ENCODE results near the gene LSMEM2.
A peak's percentile ranks its signal among the peaks of the same experiment; 100 is the strongest.
"Not testable (repeated sequence)": the region's sequence is repeated elsewhere in the genome, so short reads cannot be mapped to it uniquely, and the experiment has no call there.

LSMEM2 gene

GRCh38 chr3:50284121-50284520, 5.2 kb downstream of the LSMEM2 start:
- DNase-seq: not testable (repeated sequence)

- no peak for DNase-seq
These were observed 7.7 kb downstream of the LSMEM2 start for GRCh38 chr3:50286322-50287227.

- DNase-seq: no peak
These were observed 8.4 kb downstream of the LSMEM2 start for GRCh38 chr3:50287262-50287661.

- no peak for DNase-seq
These were observed 9.6 kb downstream of the LSMEM2 start for GRCh38 chr3:50288387-50289007.

GRCh38 chr3:50289130-50289529, 10.2 kb downstream of the LSMEM2 start:
- DNase-seq: no peak

GRCh38 chr3:50290161-50290641, 11.3 kb downstream of the LSMEM2 start:
- DNase-seq: no peak

GRCh38 chr3:50292159-50293078, 13.5 kb downstream of the LSMEM2 start, which contains the start of gene IFRD2:
Gene IFRD2, minus strand, starts transcription at chr3:50292429. Its CDS starts 155 bp downstream, at chr3:50292274.
- peak; percentile 93 for DNase-seq

GRCh38 chr3:50293079-50293801, 14.4 kb downstream of the LSMEM2 start:
- no peak for DNase-seq

GRCh38 chr3:50294089-50294488, 15.2 kb downstream of the LSMEM2 start:
- DNase-seq: no peak

GRCh38 chr3:50294492-50295403, 15.9 kb downstream of the LSMEM2 start:
- no peak for DNase-seq

- no peak for DNase-seq
These were observed 16.9 kb downstream of the LSMEM2 start for GRCh38 chr3:50295553-50296431.

GRCh38 chr3:50296721-50297383, 18.0 kb downstream of the LSMEM2 start:
- no peak for DNase-seq

GRCh38 chr3:50297384-50297775, 18.5 kb downstream of the LSMEM2 start:
- DNase-seq: no peak

- DNase-seq: no peak
These were observed 19.2 kb downstream of the LSMEM2 start for GRCh38 chr3:50297896-50298725.

- DNase-seq: peak; percentile 99
These were observed 20.1 kb downstream of the LSMEM2 start, which contains the start of the genes HYAL3 and NAA80 for GRCh38 chr3:50298836-50299637. Gene HYAL3, minus strand, starts transcription at chr3:50299405. Its CDS starts 3,803 bp downstream, at chr3:50295602. Gene NAA80, minus strand, starts transcription at chr3:50299405. Its CDS starts 1,942 bp downstream, at chr3:50297463.

GRCh38 chr3:50299638-50299928, 20.7 kb downstream of the LSMEM2 start:
- DNase-seq: no peak

GRCh38 chr3:50299929-50300680, 21.2 kb downstream of the LSMEM2 start:
- DNase-seq: no peak
